ENCODE results near the gene TBXAS1. TPM values are rescaled to one million over a fixed set of nuclear protein-coding genes. Genes with fewer than 3 reads are reported as not detected.

TBXAS1 gene
- total and polyA plus RNA-seq, 5 experiments from 2014 or later, result 0.41 to 2.7 (median 1.1) TPM

DNA sequence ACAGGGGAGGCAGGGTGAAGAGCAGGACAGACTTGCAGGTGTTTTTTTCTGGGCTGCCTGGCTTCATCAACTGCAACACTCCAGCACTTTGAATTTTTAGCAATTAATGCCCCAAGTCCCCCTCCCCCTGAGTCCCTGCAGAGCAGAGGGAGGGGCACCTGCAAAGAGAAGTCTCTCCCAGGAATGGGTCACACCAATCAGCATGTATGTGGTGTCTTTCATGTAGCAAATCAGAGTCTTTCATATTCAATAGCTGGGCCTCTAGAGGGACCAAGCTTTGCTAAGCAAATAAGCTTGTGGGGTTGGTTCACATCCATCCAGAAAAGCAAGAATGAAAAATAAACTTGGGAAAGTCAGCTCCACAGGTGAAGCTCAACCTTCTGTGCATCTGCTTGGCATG, 143.0 kb downstream of the TBXAS1 start:
- Mint-ChIP-seq H3K36me3 (no peaks in the 10 kb centered on the region), H3K4me1 (peaks cover 0 to 4% (median under 1%) of the 10 kb centered on the region in 4 donors), H3K27ac (no peak overlapping the region), H3K27me3 (peaks cover 0 to 6% (median 0%) of the 10 kb centered on the region in 5 donors), H3K9me3 (no peaks in the 10 kb centered on the region), H3K4me3 (no peak overlapping the region)
- no peak for ATAC-seq
- POLR2A ChIA-PET, result no interaction called here
- no peak for DNase-seq

DNA sequence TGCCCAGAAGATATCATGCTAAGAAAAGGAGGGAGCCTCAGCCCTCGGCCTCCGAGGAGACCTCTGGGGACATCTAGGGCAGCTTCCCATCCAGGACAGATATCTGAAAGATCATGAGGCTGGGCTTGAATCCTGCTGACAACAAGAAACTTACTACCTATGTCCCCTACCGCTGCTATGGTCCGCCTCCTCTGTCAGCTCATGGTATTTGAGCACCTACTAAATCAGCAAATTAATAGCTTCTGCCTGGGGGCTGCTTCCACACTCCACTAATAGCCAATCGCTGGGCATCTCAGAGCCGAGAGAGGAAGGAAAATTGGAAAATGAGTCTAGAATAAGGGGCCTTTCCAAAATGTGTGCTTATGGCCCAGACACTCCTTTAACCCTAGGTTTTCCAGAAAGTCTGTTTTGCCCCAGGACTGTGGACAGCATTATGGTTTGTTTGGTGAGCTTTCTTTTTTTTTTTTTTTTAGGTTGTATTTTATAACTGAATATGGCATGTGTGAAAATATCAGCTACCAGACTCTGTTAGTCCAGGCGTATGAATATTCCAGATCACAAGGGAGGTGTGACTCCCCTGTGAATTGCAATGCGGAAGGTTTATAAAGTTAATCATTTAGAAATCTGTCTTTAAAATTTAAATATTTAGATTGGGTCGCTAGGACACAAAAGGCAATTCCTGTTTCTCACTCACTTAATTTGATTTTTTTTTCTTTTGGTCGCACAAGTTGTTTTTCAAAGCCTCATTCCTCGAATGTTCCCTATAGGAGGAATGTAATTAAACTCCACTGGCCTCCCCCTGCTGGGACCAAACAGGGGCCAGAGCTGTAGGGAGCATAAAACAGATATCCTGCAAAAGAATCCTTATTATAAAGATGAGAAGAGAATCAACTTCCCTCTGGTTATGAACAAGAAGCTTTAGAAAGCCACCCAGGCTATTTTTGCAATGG, 144.3 kb downstream of the TBXAS1 start:
- POLR2A ChIA-PET, result no interaction called here
- ATAC-seq, result no peak

DNA sequence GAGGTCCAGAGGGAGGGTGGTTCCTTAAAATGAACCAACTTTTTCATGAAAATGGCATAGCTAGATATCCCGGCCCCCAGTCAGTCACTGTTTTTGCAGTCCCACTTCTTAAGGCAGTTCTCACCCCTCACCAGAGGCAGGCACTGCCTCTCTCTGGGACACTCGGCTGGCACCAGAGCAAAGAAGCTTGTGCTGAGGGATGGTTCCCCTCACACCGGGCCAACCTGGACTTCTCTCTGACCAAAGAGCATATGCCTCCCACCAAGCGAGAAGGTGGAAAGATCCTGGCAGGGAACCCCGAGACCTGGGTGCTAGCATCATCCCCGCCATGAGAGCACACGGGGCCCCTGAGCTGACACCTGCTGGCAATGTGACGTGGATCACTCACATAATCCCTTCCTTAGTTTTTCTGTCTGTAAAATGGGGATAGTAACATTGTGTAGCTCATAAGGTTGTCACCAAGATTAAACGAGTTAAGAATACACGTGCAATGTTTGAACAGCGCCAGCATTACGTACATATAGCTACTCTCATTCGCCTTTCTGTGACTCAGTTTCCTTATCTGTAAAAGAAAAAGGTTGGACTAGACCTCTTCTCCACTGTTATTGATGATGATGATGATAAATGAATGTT, 145.2 kb downstream of the TBXAS1 start:
- no peak overlapping the region for H3K27ac Mint-ChIP-seq
- no peaks in the 10 kb centered on the region for H3K27me3 Mint-ChIP-seq
- H3K4me3 Mint-ChIP-seq, result no peak overlapping the region
- no peak for ATAC-seq
- POLR2A ChIA-PET, result no interaction called here
- no peaks in the 10 kb centered on the region for H3K9me3 Mint-ChIP-seq
- no peaks in the 10 kb centered on the region for H3K36me3 Mint-ChIP-seq
- H3K4me1 Mint-ChIP-seq, result peaks cover 0 to 2% (median 0%) of the 10 kb centered on the region in 4 donors
- DNase-seq, result no peak

More for the DNA sequence above, 144.3 kb downstream of the TBXAS1 start:
- peaks cover 0 to 2% (median under 1%) of the 10 kb centered on the region in 4 donors for H3K4me1 Mint-ChIP-seq
- H3K27me3 Mint-ChIP-seq, result peaks cover 0 to 3% (median 0%) of the 10 kb centered on the region in 5 donors
- H3K4me3 Mint-ChIP-seq, result no peak overlapping the region
- no peak for DNase-seq
- peak overlapping the region in 1 of 10 donors; percentile 72 for H3K27ac Mint-ChIP-seq
- H3K9me3 Mint-ChIP-seq, result no peaks in the 10 kb centered on the region
- H3K36me3 Mint-ChIP-seq, result no peaks in the 10 kb centered on the region

DNA sequence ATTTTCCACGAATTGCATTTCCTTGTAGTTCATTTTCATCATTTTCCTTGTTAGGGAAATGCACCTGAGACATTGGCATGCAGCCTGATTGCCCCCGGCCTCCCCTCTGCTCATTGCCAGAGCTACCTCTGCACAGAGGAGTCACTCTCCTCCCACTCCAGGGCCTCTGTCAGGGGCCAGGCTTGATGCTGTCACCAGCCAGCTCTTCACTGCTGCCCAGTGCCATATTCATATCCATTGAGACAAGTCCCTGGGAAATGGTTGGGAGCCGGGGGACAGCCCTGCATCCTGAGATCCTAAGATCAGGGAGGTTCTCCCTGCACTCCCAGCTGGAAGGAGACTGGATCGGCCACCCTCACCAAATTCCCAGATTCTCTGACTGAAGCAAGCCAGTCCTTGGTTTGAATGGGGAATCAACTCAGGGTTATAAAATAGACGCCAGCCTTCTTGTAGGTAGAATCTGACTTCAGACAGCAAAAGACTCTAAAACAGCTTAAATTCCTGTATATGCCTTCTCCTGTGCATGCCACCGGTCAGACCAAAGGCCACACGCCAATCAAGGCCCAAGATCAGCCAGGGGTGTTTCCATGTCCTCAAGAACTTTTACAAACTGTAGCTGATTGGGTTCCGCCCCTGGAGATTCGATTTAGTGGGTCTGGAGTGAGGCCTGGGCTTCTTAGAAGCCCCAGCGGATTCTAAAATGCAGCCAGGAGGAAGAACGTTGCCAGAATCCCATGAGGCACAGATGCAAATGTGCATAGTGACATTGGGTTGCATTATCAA, 147.2 kb downstream of the TBXAS1 start:
- DNase-seq (no peak), ATAC-seq (no peak)
- POLR2A ChIA-PET, result no interaction called here
- Mint-ChIP-seq H3K4me3 (no peak overlapping the region), H3K36me3 (no peaks in the 10 kb centered on the region), H3K27ac (peak overlapping the region in 1 of 10 donors; percentile 29), H3K9me3 (no peaks in the 10 kb centered on the region), H3K4me1 (peaks cover 5 to 15% (median 12%) of the 10 kb centered on the region in 4 donors), H3K27me3 (no peaks in the 10 kb centered on the region)

DNA sequence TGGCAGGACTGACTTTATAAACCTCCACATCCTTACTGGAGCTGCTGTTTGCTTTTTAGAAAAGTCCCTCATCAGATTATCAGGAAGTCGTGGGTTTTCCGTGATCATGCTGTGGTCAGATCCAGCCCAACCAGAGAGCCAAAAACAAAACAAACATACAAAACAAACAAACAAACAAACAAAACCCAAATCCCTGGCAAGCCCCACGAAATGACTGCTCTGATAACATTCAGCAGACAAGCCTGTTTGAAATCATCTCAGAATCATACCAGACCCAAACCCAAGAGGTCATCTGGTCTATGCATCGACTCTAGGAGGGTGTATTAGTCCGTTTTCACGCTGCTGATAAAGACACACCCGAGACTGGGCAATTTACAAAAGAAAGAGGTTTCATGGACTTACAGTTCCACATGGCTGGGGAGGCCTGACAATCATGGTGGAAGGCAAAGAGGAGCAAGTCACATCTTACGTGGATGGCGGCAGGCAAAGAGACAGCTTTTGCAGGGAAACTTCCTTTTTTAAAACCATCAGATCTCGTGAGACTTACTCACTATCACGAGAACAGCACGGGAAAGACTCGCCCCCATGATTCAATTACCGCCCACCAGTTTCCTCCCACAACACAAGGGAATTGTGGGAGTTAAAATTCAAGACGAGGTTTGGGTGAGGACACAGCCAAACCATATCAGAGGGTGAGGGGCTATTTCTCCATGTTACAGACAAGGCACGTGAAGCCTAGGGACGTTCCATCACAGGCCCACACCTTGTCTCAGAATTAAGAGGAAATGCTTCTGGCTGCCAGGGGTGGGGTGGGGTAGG, 148.0 kb downstream of the TBXAS1 start:
- Mint-ChIP-seq H3K9me3 (no peaks in the 10 kb centered on the region), H3K4me1 (peaks cover 5 to 19% (median 14%) of the 10 kb centered on the region in 4 donors), H3K4me3 (no peak overlapping the region), H3K27me3 (no peaks in the 10 kb centered on the region), H3K36me3 (no peaks in the 10 kb centered on the region), H3K27ac (no peak overlapping the region)
- POLR2A ChIA-PET, result no interaction called here
- no peak for DNase-seq
- no peak for ATAC-seq

DNA sequence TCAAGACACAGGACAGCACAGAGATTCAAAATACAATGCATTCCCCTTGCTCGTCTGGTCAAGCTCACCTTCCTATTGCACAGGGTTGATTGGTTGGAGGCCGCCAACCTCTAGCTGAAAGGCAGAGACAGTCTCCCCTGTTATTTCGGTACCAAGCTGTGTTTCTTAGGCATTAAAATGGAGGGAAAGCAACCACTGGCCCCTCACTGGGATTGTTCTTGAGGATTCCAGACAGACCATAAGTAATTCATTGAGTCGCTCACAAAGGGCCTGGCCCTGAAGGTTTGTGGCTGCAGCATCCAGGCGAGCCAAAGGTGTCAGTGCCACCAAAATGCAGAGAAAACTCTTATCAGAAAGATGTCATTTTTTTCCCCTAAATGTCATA, 152.4 kb downstream of the TBXAS1 start:
- POLR2A ChIA-PET, result no interaction called here
- DNase-seq (no peak), ATAC-seq (no peak)
- H3K27ac Mint-ChIP-seq, result peak overlapping the region in 1 of 10 donors; percentile 73
- no peaks in the 10 kb centered on the region for H3K36me3 Mint-ChIP-seq
- H3K4me1 Mint-ChIP-seq, result peaks cover 5 to 19% (median 14%) of the 10 kb centered on the region in 4 donors
- peaks cover 0 to 2% (median 0%) of the 10 kb centered on the region in 5 donors for H3K27me3 Mint-ChIP-seq
- H3K4me3 Mint-ChIP-seq, result no peak overlapping the region
- no peaks in the 10 kb centered on the region for H3K9me3 Mint-ChIP-seq

DNA sequence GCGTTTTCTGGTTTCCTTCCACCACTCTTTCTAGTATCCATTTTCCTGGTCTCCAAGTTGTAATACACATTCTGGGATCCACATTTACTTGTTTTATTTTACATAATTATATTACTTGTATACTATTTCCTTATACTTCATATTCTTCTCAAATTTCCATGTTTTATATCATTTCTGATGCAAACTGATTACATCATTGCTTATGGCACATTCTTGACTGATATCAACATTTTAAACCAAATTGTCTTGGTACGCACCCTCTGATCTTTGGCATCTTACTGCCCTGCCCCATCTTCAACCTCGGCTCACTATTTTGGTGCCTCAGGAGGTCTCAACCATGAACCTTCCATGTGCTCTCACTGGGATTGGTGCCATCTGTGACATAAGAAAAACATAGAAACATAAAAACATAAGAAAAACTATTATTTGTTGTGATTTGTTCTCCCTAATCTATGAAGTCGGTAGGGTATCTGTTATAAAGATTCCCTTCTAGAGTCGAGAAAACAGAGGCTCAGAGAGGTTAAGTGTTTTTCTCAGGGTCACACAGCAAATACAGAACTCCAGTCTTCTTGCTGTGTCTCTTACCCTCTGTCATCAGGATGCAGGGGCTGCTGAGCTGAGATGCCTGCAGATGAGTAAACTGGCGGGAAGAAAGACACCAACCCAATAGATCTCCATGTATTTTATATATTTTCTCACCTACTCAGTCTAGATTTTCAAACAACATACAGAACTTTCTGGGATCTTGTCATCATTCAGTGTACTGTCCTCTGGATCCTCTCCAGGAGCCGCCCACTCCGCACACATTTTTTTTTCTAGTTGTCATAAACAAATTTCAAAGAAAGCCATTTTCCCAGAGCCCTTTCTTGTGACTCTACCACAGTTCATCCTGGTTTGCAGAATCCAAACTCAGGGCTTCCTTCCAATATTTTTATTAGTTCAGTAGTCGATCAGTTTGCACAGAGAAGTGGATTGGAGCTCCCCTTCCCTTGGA, 154.2 kb downstream of the TBXAS1 start:
- Mint-ChIP-seq H3K4me3 (no peak overlapping the region), H3K9me3 (no peaks in the 10 kb centered on the region), H3K4me1 (peaks cover 5 to 19% (median 13%) of the 10 kb centered on the region in 4 donors), H3K27ac (no peak overlapping the region), H3K36me3 (no peaks in the 10 kb centered on the region), H3K27me3 (peaks cover 0 to 2% (median 0%) of the 10 kb centered on the region in 5 donors)
- ATAC-seq (no peak), DNase-seq (no peak)
- POLR2A ChIA-PET, result no interaction called here

DNA sequence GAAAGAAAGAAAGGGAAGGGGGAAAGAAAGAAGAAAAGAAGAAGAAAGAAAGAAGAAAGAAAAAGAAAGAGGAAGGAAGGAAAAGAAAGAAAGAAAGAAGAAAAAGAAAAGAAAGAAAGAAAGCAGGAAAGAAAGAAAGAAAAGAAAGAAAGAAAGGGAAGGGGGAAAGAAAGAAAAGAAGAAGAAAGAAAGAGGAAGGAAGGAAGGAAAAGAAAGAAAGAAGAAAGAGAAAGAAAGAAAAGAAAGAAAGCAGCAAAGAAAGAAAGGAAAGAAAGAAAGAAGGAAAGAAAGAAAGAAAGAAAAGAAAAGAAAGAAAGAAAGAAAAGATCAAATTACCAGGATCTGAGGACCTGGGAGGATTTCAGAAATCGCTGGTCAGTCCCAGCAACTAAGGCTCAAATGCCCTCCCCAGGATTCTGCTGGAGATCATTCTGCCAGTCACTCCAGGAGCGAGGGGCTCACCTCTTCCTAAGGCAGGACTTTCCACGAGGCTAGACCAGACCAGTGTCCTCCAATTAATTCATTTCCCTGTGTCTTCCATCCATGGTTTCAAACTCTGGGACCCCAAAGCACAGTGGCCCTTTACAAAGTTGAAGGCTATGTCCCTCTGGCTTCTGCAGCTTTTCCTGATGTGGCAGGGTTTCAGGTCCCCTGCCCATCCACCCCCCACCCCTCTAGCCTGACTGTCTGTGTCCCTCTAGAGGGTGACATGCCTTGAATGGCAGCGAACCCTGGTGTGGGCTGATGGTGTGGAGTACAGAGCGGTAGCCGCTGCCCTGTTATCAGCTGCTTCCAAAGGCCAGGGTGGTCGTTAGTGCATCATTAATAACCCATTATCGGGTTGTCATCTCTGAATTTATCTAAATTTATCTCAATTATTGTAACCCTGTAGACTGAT, 155.8 kb downstream of the TBXAS1 start:
- peaks cover 0 to 2% (median 0%) of the 10 kb centered on the region in 5 donors for H3K27me3 Mint-ChIP-seq
- H3K4me1 Mint-ChIP-seq, result peaks cover 7 to 17% (median 12%) of the 10 kb centered on the region in 4 donors
- POLR2A ChIA-PET, result no interaction called here
- no peaks in the 10 kb centered on the region for H3K36me3 Mint-ChIP-seq
- no peak for DNase-seq
- ATAC-seq, result no peak
- no peaks in the 10 kb centered on the region for H3K9me3 Mint-ChIP-seq
- H3K4me3 Mint-ChIP-seq, result no peak overlapping the region
- peak overlapping the region in 1 of 10 donors; percentile 80 for H3K27ac Mint-ChIP-seq

DNA sequence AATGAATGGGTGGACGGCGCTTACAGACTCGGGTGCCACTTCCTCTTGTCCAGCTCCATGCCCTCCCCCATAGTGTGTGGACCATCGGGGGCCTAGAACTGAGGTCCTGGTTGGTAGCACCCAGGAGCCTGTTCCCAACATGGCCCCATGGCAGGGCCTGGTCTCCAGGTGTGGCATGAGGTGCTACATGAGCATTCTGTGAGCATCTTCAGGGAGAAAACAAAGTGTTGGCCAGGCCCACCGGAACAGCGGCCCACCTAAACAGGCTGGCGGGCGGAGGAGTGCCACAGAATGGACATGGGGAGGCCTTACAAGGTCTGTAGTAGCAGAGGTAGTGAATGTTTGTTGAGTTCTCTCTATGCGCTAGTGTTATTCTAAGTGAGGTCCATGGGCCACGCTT, 156.7 kb downstream of the TBXAS1 start:
- ATAC-seq (no peak), DNase-seq (no peak)
- Mint-ChIP-seq H3K36me3 (no peaks in the 10 kb centered on the region), H3K27me3 (peaks cover 0 to 2% (median 0%) of the 10 kb centered on the region in 5 donors), H3K27ac (peak overlapping the region in 1 of 10 donors; percentile 63), H3K4me1 (peaks cover 2 to 9% (median 4%) of the 10 kb centered on the region in 4 donors), H3K9me3 (no peaks in the 10 kb centered on the region), H3K4me3 (no peak overlapping the region)
- POLR2A ChIA-PET, result no interaction called here

DNA sequence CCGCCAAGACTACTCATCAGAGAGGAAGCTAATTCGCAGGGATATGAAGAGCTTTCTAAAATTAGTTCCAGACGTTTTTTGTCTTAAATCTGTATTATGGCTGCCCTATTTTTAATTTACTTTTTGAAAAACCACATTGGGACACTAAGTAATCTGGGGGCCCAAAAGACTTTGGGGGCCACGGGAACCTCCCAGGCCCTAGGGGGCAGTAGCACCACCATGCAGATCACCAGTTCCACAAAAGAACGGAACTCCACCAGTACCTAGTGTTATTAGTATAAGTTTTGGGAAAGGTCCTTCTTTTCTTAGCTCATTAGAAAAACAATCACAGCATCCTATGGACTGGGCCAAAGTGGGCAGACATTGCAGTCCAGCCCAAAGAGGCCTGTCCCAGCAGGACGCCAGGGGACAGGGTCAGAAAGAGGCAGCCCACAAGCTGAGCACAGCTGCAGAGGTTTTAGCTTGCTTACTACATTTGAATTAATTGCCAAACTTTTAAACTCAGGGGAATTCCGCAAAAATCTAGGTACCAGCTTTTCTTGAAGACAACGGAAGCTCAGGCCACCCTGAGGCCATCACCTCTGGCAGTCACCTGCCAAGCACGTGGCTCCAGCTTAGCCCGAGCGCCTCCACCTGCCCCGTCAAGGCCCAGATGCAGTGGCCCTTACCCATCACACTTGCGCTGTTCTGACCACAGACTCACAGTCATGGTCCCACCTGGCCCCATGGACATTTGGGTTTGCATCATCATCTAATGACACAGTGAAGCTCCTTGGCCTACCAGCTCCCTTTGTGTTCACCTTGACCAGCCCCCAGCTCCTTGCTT, 158.8 kb downstream of the TBXAS1 start:
- H3K4me3 Mint-ChIP-seq, result no peak overlapping the region
- H3K36me3 Mint-ChIP-seq, result no peaks in the 10 kb centered on the region
- POLR2A ChIA-PET, result no interaction called here
- H3K27ac Mint-ChIP-seq, result no peak overlapping the region
- no peaks in the 10 kb centered on the region for H3K9me3 Mint-ChIP-seq
- ATAC-seq (no peak), DNase-seq (no peak)
- peaks cover 0 to 2% (median 0%) of the 10 kb centered on the region in 4 donors for H3K4me1 Mint-ChIP-seq
- H3K27me3 Mint-ChIP-seq, result peaks cover 0 to 2% (median 0%) of the 10 kb centered on the region in 5 donors
